SU-DHL-6 (cell line): ENCODE results near the gene LCK.

Experiments
- EZH2phosphoT487 ChIP-seq: fragments of 200-600 bp; sonication (generic), shearing (Covaris generic); conservative IDR thresholded peaks from 2 replicates; pipeline ENCODE4 v1.6.1; 2018; ENCODE audit warnings: mild to moderate bottlenecking, antibody characterized with exemption, low read length, moderate library complexity, mixed read lengths
- TF ChIP-seq, protein P1 (sequence below): fragments of 200-600 bp; sonication (generic); IDR thresholded peaks from one replicate; pipeline ENCODE4 v1.5.1; 2017; ENCODE audit warnings: antibody characterized with exemption, mild to moderate bottlenecking, low read length, moderate library complexity; ENCODE audit not compliant: insufficient read depth, poor library complexity, severe bottlenecking

GRCh38 chr1:32269744-32270143, 18.7 kb downstream of the LCK start:
- TF ChIP-seq, protein P1, sequence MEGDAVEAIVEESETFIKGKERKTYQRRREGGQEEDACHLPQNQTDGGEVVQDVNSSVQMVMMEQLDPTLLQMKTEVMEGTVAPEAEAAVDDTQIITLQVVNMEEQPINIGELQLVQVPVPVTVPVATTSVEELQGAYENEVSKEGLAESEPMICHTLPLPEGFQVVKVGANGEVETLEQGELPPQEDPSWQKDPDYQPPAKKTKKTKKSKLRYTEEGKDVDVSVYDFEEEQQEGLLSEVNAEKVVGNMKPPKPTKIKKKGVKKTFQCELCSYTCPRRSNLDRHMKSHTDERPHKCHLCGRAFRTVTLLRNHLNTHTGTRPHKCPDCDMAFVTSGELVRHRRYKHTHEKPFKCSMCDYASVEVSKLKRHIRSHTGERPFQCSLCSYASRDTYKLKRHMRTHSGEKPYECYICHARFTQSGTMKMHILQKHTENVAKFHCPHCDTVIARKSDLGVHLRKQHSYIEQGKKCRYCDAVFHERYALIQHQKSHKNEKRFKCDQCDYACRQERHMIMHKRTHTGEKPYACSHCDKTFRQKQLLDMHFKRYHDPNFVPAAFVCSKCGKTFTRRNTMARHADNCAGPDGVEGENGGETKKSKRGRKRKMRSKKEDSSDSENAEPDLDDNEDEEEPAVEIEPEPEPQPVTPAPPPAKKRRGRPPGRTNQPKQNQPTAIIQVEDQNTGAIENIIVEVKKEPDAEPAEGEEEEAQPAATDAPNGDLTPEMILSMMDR = no peak
- no peak for TF ChIP-seq EZH2phosphoT487
